ENCODE results near the gene NME9.

Gene NME9

DNA sequence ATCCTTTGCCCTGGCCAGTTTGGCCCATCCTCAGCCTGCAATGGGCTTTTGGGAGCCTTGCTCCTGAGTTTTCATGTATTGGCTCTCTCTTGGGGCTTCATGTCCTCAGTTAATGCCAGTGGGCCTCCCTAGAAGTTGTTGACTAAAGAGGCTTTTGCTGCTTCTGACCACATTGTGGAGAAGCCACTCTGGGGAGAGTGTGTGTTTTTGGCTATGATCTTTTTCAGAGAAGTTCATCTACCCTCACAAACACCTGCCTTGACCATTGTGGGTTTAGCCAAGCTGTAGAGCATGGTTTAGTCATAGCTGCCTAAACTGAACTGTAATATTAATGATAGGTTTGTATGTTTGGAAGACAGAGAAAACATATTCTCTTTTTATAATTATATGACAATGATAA lies 24.7 kb upstream of the NME9 start:
- TF ChIP-seq, protein P1, sequence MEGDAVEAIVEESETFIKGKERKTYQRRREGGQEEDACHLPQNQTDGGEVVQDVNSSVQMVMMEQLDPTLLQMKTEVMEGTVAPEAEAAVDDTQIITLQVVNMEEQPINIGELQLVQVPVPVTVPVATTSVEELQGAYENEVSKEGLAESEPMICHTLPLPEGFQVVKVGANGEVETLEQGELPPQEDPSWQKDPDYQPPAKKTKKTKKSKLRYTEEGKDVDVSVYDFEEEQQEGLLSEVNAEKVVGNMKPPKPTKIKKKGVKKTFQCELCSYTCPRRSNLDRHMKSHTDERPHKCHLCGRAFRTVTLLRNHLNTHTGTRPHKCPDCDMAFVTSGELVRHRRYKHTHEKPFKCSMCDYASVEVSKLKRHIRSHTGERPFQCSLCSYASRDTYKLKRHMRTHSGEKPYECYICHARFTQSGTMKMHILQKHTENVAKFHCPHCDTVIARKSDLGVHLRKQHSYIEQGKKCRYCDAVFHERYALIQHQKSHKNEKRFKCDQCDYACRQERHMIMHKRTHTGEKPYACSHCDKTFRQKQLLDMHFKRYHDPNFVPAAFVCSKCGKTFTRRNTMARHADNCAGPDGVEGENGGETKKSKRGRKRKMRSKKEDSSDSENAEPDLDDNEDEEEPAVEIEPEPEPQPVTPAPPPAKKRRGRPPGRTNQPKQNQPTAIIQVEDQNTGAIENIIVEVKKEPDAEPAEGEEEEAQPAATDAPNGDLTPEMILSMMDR (IDR thresholded peaks at IDR 0.05; ENCODE audit: unreplicated experiment in 3 of 3) = no peak
- Mint-ChIP-seq H3K4me3 (no peak overlapping the region), H3K9me3 (no peaks in the 10 kb centered on the region), H3K4me1 (peaks cover 52% of the 10 kb centered on the region), H3K27me3 (ENCODE audit: low read depth) (peaks cover 4% of the 10 kb centered on the region), H3K27ac (no peak overlapping the region), H3K36me3 (ENCODE audit: low read depth) (peaks cover 9% of the 10 kb centered on the region)

DNA sequence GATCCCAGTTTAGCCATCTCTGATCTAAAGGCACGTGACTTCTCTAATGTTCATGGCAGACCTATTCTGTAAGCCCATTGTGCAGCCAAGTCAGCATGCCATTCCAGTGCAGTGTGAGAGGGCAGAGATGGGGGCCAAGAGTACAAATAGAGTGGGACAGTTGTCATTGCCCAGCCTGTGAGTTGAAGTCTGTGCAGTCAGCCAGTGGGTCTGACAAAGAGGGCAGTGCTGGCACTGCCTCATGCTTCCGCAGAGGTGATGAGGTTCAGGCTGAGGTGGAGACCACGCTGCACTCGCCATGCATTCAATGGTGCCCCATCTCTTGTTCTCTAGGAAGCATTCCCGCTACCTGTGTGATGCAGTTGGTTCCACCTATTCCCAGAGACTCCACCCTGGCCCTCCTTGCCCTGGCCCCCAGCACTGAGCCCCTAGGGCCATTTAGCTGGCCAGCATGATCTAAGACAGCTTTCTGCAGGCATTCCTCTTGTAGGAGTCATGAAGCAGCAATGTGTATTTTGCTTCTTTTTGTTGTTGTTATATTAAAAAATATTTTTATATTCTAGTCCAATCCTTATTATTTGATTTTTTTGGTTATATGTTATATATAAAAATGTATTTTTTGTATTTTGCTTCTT lies 22.4 kb upstream of the NME9 start:
- Mint-ChIP-seq H3K27me3 (ENCODE audit: low read depth) (peaks cover 4% of the 10 kb centered on the region), H3K27ac (no peak overlapping the region), H3K9me3 (no peaks in the 10 kb centered on the region), H3K4me1 (peaks cover 37% of the 10 kb centered on the region), H3K4me3 (peak overlapping the region in 1 of 3 experiments; percentile 66), H3K36me3 (ENCODE audit: low read depth) (peaks cover 5% of the 10 kb centered on the region)
- TF ChIP-seq, protein P1 (IDR thresholded peaks at IDR 0.05; ENCODE audit: unreplicated experiment in 3 of 3) = no peak

DNA sequence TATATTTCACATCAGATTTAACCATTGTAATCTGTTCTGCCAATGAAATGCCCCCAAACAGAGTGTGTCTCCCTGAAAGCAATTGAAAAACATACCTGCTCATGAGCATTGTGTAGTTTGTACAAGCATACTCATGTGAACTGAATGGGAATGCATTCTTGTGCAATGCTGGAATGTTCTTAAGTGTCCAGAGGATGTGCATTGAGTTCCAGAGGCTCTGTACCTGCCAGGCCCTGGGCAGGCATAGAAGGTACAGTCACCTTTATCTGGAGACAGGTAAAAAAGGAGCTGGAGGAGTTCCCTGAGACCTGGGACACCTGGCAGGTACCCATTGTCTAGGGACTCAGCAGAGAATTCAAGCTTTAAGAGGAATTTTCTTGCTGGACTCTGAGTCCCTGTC lies 21.5 kb upstream of the NME9 start:
- Mint-ChIP-seq H3K27ac (no peak overlapping the region), H3K4me1 (peaks cover 28% of the 10 kb centered on the region), H3K9me3 (no peaks in the 10 kb centered on the region), H3K4me3 (peak overlapping the region in 1 of 3 experiments; percentile 66), H3K27me3 (ENCODE audit: low read depth) (peaks cover 10% of the 10 kb centered on the region), H3K36me3 (ENCODE audit: low read depth) (peaks cover 5% of the 10 kb centered on the region)
- TF ChIP-seq, protein P1 (IDR thresholded peaks at IDR 0.05; ENCODE audit: unreplicated experiment in 3 of 3) = no peak

DNA sequence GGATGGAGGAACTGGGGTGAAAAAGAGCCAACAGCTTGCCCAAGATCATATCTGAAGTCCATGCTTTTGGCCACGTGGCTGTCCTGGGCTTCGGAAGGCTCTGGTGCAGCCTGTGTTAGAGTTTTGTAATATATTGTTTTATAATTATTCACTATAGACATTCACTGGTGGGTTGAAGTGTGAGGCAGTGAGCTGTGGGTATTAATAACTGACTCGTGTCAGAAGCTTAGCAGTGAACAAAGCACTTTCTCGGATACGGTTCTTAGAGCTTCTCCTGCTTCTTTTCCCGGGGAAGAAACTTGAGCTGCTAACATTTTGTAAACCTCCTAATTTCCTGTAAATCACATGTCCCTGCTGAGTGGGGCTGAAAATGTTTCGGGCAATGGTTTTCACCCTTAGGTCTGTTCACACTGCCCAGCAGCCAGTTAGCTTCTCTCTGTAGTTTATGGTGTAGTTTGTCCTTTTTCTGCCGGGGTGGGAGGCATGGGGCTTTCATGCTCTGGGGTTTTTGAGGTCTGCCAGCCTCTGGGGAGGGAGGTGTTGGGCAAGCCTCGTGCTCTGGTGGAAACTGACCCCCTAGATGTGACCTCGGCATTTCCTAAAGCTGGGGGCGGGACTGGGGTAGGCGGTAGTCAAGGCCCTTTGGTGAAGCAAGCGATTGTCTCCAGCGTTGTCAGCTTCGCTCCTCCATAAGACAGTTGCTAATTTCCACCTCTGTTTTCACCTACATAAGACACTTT lies 20.4 kb upstream of the NME9 start:
- peaks cover 27% of the 10 kb centered on the region for H3K4me1 Mint-ChIP-seq
- peaks cover 12% of the 10 kb centered on the region for H3K27me3 Mint-ChIP-seq (ENCODE audit: low read depth)
- TF ChIP-seq, protein P1 (IDR thresholded peaks at IDR 0.05; ENCODE audit: unreplicated experiment in 3 of 3) = no peak
- peak overlapping the region; percentile 76 to 96 (median 89) for H3K4me3 Mint-ChIP-seq
- no peaks in the 10 kb centered on the region for H3K36me3 Mint-ChIP-seq (ENCODE audit: low read depth)
- no peaks in the 10 kb centered on the region for H3K9me3 Mint-ChIP-seq
- peak overlapping the region; percentile 81 to 91 (median 81) for H3K27ac Mint-ChIP-seq

DNA sequence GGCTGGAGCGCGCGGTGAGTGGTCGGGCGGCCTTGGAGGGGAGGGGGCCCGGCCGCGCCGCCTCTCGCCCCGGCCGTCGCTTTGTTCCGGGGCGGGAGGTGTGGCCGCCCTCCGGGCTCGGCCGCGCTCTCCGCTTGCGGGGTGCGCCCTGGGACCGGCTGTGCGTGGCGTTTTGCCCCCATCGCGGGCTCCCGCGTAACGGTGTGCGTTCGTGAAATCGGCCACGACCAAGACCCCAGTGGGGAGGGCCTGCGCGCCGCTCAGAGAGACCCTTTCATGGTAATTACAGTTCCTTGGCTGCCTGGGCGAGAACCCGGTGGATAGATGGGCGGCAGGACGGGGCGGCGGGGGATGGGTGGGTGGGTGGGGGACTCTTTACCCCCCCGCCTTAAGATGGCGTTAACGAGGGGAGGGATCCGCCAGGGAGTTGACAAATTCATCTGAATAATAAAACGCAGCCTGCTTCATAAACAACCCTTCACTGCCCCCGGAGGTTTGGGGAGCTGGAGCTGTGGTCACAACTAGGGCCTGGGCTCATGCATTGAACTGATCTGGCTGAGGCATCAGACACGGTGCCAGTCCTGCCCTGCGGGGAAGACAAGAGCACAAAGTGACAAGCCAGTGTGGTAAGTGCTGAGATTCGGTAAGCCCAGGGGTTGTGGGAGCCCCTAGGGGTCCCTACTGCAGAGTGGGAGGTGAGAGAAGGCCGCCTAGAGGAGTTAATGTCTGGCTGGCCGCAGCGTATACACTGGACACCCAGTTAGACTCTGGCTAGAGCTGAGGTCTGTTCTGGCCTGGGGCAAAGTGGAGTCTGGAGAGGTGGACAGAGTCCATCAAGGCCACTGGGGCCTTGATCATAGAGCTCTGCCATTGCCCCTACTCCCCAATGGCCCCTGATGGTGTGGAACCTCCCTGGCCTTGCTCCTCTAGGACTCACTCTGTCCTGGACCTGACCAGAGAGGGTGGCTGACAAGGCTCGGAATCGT lies 19.4 kb upstream of the NME9 start:
- TF ChIP-seq, protein P1 (IDR thresholded peaks at IDR 0.05; ENCODE audit: unreplicated experiment in 3 of 3) = no peak
- peaks cover 28% of the 10 kb centered on the region for H3K4me1 Mint-ChIP-seq
- H3K27me3 Mint-ChIP-seq (ENCODE audit: low read depth) = peaks cover 12% of the 10 kb centered on the region
- H3K4me3 Mint-ChIP-seq = peak overlapping the region; percentile 76 to 96 (median 89)
- H3K36me3 Mint-ChIP-seq (ENCODE audit: low read depth) = no peaks in the 10 kb centered on the region
- no peaks in the 10 kb centered on the region for H3K9me3 Mint-ChIP-seq
- peak overlapping the region; percentile 81 to 91 (median 81) for H3K27ac Mint-ChIP-seq

Data from nephron (organoid).